A673 (cell line): Measurements from ENCODE around the gene MEA1. TPM values are rescaled to one million over a fixed set of nuclear protein-coding genes. Genes with fewer than 3 reads are reported as not detected.
A peak's percentile ranks its signal among the peaks of the same experiment; 100 is the strongest.

ENCODE experiments used
- BruUV-seq: library from RNA; stranded (reverse); fragments of 400-500 nt; replicated peaks from 2 replicates; lab custom pipeline; 2021; lab: Mats Ljungman, UMichigan
- CTCF ChIA-PET: fragments of 300-600 bp; sonication (Branson Sonifier 250); formaldehyde crosslinking; loops from one replicate; lab custom pipeline; 2022; ENCODE audit warnings: antibody characterized with exemption; lab: Charles Lee
- POLR2A ChIA-PET: fragments of 300-600 bp; sonication (Branson Sonifier 250); formaldehyde crosslinking; loops from one replicate; lab custom pipeline; 2022; ENCODE audit warnings: antibody characterized with exemption; ENCODE audit not compliant: low non-redundant PET; lab: Charles Lee
- DNase-seq: peaks from one replicate; pipeline ENCODE4 v3.0.0-alpha.2; 2015; ENCODE audit warnings: low spot score
- H3K27ac ChIP-seq: fragments of 200-600 bp; sonication (generic); 2 replicates; pipeline ENCODE4 v1.5.1; 2016; ENCODE audit warnings: mixed run types, low read depth, mild to moderate bottlenecking, mixed read lengths, antibody characterized with exemption, low read length; ENCODE audit not compliant: poor library complexity, severe bottlenecking
- H3K27me3 ChIP-seq: fragments of 200-600 bp; sonication (generic); replicated peaks from 2 replicates; pipeline ENCODE4 v1.6.1; 2017; ENCODE audit warnings: mixed run types, low read depth, mild to moderate bottlenecking, mixed read lengths, antibody characterized with exemption, low read length; ENCODE audit not compliant: insufficient read depth, poor library complexity
- H3K36me3 ChIP-seq: fragments of 200-600 bp; sonication (generic); 2 replicates; pipeline ENCODE4 v1.6.1; 2016; ENCODE audit warnings: mixed run types, mild to moderate bottlenecking, mixed read lengths, antibody characterized with exemption, low read length; ENCODE audit not compliant: insufficient read depth, poor library complexity, severe bottlenecking
- H3K4me1 ChIP-seq: fragments of 200-600 bp; sonication (generic); 2 replicates; pipeline ENCODE4 v1.6.1; 2017; ENCODE audit warnings: mixed run types, mild to moderate bottlenecking, mixed read lengths, antibody characterized with exemption, low read length; ENCODE audit not compliant: insufficient read depth, poor library complexity, severe bottlenecking
- H3K4me3 ChIP-seq: fragments of 200-600 bp; sonication (generic); 2 replicates; pipeline ENCODE4 v1.5.1; 2016; ENCODE audit warnings: low read depth, mixed run types, mild to moderate bottlenecking, mixed read lengths, low read length; ENCODE audit not compliant: poor library complexity, severe bottlenecking
- H3K9me3 ChIP-seq: fragments of 200-600 bp; sonication (generic); 2 replicates; pipeline ENCODE4 v1.6.1; 2016; ENCODE audit warnings: mixed run types, low read depth, mild to moderate bottlenecking, mixed read lengths, antibody characterized with exemption, low read length; ENCODE audit not compliant: poor library complexity, severe bottlenecking
- CTCF ChIP-seq: fragments of 300-800, 200-600 bp; sonication (generic); conservative IDR thresholded peaks from 2 replicates; pipeline ENCODE4 v1.5.1; 2017; ENCODE audit warnings: low read depth, mild to moderate bottlenecking, antibody characterized with exemption, low read length, moderate library complexity, mixed read lengths
- EZH2 ChIP-seq: fragments of 200-600 bp; sonication (generic); IDR thresholded peaks from 2 replicates; pipeline ENCODE4 v1.6.1; 2017; ENCODE audit warnings: borderline replicate concordance, low read depth, mild to moderate bottlenecking, mixed read lengths, antibody characterized with exemption, low read length; ENCODE audit not compliant: poor library complexity, severe bottlenecking
- intact Hi-C: fragments of 100-400 bp; cut with micrococcal nuclease; formaldehyde crosslinking; loops from one replicate; pipeline ENCODE4 v1.10.0; 2022; ENCODE audit not compliant: unreplicated experiment
- total RNA-seq: library from RNA; stranded (reverse); gene quantifications from 2 replicates; pipeline ENCODE4 v1.2.3, GENCODE V29; 2021

The MEA1 gene
- total RNA-seq, 1 experiment from 2014 or later = 125 TPM

- Histone ChIP-seq H3K27ac (peak overlapping the region; percentile 71), H3K4me3 (no peak overlapping the region), H3K4me1 (peaks cover 10% of the 10 kb centered on the region), H3K27me3 (no peaks in the 10 kb centered on the region), H3K36me3 (peaks cover 4% of the 10 kb centered on the region), H3K9me3 (no peaks in the 10 kb centered on the region)
- POLR2A ChIA-PET = no interaction called here
- no peak for TF ChIP-seq EZH2
- TF ChIP-seq CTCF = no peak
- CTCF ChIA-PET = interaction anchor here (1.3 kb wide), 1 partner anchor 13 kb away, joined by 3 read pairs; the partner anchor contains the start of gene PPP2R5D
- intact Hi-C loops = no loop called here
- BruUV-seq = no TSS peak
- DNase-seq = peak; percentile 43
Measured at GRCh38 chr6:42970871-42971612, 42.7 kb downstream of the MEA1 start.

GRCh38 chr6:42969934-42970333, 43.8 kb downstream of the MEA1 start:
- Histone ChIP-seq H3K27me3 (no peaks in the 10 kb centered on the region), H3K36me3 (peaks cover 9% of the 10 kb centered on the region), H3K9me3 (no peaks in the 10 kb centered on the region), H3K4me3 (no peak overlapping the region), H3K4me1 (peaks cover 10% of the 10 kb centered on the region), H3K27ac (no peak overlapping the region)
- DNase-seq = no peak
- no peak for TF ChIP-seq CTCF
- TF ChIP-seq EZH2 = no peak
- CTCF ChIA-PET = no interaction called here
- intact Hi-C loops = no loop called here
- POLR2A ChIA-PET = no interaction called here
- no TSS peak for BruUV-seq

GRCh38 chr6:42969431-42969830, 44.3 kb downstream of the MEA1 start:
- intact Hi-C loops = no loop called here
- ChIA-PET POLR2A (no interaction called here), CTCF (no interaction called here)
- no peak overlapping the region for H3K4me3 ChIP-seq
- TF ChIP-seq CTCF (no peak), EZH2 (no peak)
- H3K4me1 ChIP-seq = peaks cover 10% of the 10 kb centered on the region
- no peaks in the 10 kb centered on the region for H3K9me3 ChIP-seq
- no peaks in the 10 kb centered on the region for H3K27me3 ChIP-seq
- DNase-seq = no peak
- peaks cover 12% of the 10 kb centered on the region for H3K36me3 ChIP-seq
- no peak overlapping the region for H3K27ac ChIP-seq
- no TSS peak for BruUV-seq
